HS-27A (cell line): ENCODE results near the gene PRPS1.
A peak's percentile ranks its signal among the peaks of the same experiment; 100 is the strongest.
"Not testable (repeated sequence)": the region's sequence is repeated elsewhere in the genome, so short reads cannot be mapped to it uniquely, and the experiment has no call there.

Source experiments
- DNase-seq: peaks from one replicate; pipeline ENCODE4 v3.0.0-alpha.2; 2012; ENCODE audit warnings: low read depth, missing footprints

The PRPS1 gene

DNA sequence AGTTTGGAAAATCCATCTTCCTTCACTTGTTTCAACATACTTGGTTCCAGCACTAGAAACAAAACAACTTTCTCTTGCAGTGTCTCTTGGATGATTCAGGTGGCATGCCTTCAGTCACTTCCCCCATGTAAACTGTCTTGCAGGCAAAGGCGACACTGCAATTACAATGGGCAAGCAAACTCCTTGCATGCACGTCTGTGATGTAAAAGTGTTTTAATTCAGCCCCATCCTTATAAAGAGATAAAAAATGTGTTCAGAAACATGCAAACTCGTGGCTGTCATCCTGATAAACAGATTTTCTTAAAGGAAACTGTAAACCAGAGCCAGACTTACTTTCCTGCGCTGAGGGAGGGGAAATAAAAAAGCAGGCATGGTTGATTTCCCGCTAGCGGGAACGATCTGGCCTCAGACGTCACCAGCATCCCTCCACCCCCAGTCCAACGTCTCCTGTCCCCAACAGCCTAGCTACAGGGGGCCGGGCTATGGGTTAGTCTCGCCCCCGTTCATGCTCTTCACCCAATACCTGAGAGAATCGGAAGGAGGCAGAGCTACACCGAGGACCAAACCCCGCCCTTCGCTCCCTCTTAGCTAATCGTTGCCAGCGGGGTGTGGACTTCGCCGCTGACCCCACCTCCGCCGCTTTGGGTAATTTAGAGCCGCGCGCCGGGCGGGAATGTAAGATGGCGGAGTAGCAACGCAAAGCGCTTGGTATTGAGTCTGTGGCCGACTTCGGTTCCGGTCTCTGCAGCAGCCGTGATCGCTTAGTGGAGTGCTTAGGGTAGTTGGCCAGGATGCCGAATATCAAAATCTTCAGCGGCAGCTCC, at the start of gene PRPS1:
Gene PRPS1, plus strand, starts transcription at position 673 of the 824 bp plus-strand sequence. Its CDS starts 119 bp downstream, at position 792.
- peak; percentile 84 for DNase-seq

DNA sequence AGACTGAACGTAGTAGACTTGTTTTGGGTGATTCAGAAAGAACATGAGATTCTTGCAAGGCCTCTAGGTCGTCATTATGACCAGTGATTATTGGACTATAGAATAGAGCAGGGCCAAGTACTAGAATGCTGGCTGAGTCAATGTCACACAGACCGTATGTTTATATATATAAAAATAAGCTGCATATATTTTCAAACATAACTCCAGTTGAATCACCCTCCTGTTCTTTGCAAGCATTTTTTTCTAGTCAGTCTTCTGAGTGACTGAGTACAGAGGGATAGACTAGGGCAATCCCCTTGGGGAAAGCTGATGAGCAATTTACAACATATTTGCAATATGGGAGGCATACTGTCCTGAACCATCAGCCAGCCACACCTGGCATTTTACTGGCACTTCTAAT, 48.4 kb upstream of the PRPS1 start:
- no peak for DNase-seq

DNA sequence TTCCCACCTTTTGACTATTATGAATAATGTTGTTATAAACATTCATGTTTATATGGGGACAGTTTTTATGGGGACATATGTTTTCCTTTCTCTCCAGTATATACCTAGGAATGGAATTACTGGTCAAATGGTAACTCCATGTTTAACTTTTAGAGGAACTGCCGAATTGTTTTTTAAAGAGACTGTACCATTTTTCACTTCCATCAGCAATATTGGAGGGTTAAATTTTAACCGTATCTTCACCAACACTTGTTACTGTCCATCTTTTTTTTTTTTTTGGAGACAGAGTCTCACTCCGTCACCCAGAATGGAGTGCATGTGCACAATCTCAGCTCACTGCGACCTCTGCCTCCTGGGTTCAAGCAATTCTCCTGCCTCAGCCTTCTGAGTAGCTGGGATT, 46.4 kb upstream of the PRPS1 start:
- DNase-seq: no peak

DNA sequence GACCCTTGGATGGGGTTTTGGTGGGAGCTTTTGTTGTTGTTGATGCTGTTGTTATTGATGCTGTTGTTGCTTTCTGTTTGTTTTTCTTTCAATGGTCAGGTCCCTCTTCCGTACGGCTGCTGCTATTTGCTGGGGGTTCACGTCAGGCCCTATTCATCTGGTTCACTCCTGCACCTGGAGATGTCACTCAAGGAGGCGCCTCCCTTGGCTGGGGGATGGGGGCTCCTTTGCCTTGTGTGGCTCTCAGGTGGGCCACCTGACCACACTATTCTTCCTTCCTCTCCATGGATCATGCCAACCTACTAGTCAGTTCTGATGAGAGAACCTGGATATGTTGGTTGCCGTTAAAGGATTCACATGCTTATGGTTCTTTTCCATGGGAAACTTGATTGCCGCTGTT, 39.1 kb upstream of the PRPS1 start:
- DNase-seq: no peak

DNA sequence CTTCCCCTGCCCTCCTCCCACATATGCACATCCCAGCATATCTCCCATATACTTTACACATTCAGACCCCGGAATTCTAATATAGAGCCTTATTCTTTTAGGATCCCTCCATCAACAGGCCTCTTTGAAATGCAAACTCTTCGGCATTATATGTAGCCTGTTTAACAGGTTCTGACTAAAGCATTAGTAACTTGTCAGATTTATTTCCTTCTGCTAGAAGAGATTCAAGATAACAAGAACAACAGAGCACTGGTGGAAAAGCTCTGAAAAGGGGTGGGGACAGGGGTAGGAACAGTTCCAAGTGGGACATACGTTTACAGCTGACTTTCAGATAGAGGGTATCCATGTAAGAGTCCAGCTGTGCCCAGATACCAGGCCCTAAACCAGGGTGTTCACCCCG, 31.7 kb upstream of the PRPS1 start:
- DNase-seq: no peak

DNA sequence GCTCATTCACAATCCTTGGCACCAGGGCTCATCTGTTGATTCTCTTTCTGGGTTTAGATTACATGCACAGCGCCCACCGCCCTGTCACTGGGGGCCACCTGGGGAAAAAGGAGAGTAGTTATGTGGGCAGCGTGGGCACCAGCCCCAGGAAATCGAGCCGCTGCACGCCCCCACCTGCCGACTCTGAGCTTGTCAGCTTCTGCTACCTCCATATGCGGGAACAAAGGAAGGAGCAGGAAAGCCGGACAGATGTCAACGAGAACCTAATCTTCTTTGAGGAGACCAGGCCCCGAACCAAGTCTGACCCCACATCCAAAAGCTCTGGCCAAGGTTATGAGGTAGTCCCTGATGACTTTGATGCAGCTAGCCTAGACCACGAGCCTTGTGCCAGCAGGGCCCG, 31.0 kb upstream of the PRPS1 start:
- no peak for DNase-seq

DNA sequence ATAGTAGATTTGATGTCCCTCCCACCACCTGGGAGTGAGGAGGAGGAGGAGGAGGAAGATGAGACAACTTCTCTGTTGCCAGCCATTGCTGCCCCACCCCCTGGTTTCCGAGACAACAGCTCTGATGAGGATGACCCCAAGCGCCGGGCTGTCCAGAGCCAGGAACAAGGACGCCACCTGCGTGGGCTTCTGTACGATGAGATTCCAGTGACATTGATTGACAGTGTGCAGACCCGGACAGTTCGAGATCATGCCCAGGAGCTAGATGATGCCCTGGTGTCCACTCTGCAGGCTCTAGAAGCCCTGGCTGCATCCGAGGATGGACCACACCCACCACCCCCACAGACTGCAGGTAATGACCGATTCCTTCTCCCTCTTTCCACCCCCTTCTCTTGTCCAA, 30.5 kb upstream of the PRPS1 start:
- no peak for DNase-seq

DNA sequence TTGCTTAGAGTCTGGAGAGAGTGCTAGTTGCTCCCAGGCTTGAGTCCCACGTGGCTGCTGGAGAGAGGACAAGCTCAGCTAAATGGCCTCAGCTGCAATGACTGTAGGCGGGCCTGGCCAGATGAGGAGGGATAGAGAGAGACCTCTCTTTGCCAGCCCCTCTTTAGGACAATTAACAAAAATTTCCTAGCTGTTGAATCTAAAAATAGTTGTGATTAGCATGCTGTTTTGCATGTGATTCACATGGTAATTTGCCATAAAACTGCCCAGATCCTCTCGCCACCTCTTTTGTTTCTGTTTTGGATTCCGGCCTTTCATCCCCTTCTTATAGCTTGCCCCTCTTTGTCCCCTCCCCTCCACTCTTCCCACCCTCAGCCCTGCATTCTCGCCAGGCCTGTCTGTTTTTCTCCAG, 28.9 kb upstream of the PRPS1 start:
- no peak for DNase-seq

DNA sequence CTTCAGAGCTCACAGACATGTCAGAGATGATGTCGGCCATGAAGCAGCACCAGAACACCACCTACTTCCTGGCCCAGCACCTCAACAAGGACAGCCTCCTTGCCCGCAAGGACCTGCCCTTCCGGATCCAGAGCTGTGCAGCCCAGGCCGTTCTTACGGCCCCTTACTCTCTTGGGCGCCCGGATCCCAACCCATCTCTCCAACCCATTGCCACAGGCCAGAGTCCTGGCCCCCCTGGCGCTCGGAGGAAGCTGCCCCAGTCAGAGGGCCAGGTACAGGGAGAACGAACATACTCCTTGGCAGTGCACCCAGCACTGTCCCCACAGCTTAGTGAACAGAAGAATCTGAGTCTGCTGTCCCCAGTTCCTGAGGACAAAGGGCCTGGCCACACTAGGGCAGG, 27.9 kb upstream of the PRPS1 start:
- no peak for DNase-seq

DNA sequence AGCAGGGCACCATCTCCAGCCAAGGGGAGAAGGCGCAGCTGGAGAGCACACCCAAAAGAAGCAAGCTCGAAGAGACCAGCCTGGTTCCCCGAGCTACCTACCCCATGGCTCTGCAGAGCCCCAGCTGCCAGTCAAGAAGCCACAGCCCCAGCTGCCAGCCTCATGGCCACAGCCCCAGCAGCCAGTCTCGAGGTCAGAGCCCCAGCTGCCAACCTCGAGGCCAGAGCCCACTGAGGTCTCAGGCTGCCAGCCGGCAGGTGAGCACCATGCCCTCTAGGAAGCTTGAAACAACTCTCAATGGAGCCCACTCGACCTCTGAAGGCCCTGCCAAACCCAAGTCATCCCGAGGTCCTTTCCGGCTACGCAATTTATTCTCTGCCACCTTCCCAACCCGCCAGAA, 27.0 kb upstream of the PRPS1 start:
- no peak for DNase-seq

DNA sequence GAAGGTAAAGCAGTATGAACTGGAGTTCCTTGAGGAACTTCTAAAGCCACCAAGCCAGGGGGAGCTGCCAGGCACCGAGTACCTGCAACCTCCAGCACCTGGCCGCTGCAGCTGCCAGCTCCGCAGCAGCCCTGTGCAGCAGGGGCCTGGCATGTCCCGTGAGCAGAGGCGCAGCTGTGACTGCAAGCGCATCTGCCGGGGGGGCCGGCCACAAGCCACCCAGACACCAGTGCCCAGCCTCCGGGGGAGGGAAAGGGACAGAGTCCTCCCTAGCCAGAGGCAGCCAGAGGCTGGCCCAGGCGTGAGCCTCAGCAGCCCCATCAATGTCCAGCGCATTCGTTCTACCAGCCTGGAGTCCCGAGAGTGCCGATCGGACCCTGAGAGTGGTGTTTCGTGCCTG, 26.6 kb upstream of the PRPS1 start:
- DNase-seq: no peak

DNA sequence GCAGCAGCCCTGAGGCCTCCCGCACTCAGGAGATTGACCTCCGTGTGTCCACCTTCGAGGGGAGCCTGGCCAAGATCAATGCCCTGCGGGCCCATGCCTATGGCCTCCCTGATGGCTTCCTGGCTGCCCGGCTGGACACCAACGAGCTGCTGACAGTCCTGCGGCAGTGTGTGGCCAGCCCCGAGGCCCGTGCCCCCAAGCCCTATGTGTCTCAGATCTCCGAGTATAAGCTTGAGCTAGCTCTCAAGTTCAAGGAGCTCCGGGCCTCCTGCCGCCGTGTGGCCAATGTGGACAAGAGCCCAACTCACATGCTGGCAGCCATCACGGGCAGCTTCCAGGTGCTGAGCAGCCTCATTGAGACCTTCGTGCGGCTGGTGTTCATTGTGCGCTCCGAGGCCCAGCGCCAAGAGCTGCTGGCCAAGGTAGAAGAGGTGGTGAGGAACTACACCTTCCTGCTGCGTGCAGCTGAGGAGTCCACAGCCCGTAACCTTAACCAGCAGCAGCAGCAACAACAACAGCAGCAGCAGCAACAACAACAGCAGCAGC, 25.5 kb upstream of the PRPS1 start:
- no peak for DNase-seq

DNA sequence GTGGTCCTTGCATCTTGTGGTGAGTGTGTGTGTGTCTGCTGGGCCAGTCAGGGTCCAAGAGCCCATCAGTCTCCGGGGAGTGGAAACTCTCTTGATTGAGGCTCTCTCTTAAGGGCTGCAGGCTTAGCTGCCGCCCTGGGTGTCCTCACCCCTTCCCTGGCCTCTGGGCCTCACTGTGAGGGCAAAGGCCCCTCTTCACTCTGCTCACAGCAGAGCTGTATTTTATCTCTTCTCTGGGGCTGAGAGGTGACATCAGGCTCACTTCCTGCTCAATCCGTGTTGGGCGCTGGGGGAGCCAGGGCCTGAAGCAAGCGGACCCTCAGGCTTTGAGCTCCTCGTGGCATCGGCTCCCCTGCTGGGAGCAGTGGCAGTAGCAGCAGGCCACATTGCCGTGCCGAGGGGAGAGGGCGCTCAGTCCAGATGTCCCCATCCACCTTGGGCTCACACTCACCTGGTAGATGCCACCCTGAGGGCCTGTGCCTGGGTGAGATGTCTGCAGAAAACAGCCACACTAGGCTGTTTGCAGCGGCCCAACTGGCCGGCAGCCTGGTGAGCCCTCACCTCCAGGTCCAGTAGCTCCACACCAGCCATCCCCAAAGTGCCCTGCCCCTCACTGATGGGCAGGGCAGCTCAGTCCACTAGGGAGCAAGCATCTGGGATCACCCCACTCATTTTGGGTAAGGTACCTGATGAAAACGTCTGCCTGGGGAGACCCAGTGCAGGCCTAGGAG, 24.7 kb upstream of the PRPS1 start:
- DNase-seq: no peak

DNA sequence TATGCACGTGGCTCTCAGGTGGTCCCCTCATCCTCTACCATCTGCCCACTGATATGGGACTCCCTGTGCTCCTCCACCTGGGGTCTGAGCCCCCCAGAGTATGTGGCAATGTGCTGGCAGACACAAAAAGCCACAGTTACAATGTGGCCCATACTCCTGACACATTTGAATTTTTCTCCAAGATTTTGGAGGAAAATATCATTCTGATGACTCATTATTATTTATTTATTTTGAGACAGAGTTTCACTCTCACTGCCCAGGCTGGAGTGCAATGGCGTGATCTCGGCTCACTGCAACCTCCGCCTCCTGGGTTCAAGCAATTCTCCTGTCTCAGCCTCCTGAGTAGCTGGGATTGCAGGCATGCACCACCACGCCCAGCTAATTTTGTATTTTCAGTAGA, 19.2 kb upstream of the PRPS1 start:
- DNase-seq: not testable (repeated sequence)

DNA sequence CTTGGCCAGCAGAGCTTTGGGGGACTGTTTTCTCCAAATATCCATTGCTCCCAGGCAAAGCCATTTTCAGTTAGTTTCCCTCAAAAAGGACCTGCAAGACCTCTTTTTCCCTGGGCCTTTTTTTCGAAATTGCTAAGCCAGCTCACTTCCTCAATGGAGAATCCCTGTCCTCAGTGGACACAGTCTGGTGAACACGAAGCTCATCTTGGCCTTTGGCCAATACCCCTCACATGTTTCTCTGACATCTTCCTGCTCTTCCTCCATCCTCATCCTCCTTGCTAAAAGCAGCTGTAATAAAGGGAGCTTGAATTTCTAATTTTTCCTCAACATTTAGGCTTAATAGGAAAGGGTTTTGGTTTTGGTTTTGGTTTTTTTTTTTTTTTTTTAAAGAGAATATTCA, 17.6 kb upstream of the PRPS1 start:
- DNase-seq: no peak

DNA sequence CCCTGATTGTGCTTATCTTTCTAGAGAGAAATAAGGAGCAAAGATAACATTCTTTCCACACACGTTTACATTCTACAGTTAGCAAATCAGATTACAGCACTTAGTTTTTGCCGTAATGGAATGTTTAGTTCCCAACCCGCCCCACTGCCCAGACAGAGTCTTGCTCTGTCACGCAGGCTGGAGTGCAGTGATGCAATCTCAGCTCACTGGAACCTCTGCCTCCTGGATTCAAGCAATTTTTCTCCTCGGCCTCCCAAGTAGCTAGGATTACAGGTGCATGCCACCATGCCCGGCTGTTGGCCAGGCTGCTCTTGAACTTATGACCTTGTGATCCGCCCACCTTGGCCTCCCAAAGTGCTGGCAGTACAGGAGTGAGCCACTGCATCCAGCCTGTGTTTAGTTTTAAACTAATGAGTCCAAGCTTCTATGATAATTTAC, 8.4 kb upstream of the PRPS1 start:
- no peak for DNase-seq

DNA sequence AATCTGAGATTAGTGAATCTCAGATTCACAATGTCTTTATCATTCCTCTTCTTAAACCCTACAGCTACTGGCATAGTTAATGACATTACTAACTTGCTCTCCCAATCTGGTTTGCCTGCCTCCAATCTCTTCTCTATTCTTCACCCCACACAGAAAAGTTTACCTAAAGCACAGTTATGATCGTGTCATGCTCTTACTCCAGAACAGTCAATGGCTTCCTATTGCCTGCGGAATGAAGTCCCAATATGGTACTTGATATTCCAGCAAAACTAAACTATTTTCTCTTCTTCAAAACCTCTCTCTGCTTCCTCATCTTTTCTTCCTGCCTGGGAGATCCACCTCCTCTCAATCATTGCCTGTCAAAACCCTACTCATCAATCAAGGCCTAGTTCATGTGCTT, 3.4 kb upstream of the PRPS1 start:
- no peak for DNase-seq

DNA sequence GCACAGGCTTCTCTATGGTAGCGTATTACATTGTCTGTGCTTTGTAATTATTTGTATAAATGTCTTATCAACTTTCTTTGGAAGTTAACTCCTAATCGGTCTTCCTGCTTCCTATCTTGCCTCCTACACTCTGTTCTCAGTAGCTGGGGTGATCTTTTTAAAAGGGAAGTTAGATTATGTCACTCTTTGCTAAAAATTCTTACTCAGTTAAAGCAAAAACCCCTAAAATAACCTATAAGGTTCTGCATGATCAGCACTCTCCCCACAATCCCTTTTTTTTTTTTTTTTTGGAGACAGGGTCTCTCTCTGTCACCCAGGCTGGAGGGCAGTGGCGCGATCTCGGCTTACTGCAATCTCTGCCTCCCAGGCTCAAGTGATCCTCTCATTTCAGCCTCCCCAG, 2.6 kb upstream of the PRPS1 start:
- DNase-seq: no peak

DNA sequence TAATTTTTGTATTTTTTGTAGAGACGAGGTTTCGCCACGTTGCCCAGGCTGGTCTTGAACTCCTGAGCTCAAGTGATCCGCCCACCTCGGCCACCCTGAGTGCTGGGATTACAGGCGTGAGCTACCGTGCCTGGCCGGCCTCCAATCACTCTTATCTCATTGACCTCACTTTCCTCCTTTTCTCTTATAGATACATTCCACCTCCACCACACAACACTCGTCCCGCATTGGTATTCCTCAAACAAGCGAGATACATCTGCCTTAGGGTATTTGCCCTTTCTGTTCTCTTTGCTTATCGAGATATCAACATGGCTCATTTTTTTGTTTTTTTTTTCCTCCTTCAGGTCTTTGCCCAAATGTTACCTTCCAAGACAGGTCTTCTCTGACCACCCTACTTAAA, 1.8 kb upstream of the PRPS1 start:
- no peak for DNase-seq

DNA sequence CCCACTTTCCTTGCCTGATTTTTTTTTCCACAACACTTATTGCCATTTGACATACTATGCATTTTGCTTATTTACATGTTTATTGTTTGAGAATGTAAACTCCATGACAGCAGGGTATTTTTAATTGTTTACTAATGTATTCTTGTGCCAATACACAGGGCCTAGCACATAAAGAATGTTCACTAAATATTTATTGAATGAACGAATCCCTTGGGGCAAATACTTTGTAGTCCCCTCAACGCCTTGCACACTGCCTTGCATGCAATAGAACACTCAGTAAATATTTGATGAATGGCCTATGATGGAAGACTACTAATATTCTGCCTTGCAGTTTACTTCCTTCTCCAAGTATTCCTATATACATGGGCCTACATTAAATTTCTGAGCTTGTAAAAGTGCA, 1.4 kb upstream of the PRPS1 start:
- DNase-seq: no peak

DNA sequence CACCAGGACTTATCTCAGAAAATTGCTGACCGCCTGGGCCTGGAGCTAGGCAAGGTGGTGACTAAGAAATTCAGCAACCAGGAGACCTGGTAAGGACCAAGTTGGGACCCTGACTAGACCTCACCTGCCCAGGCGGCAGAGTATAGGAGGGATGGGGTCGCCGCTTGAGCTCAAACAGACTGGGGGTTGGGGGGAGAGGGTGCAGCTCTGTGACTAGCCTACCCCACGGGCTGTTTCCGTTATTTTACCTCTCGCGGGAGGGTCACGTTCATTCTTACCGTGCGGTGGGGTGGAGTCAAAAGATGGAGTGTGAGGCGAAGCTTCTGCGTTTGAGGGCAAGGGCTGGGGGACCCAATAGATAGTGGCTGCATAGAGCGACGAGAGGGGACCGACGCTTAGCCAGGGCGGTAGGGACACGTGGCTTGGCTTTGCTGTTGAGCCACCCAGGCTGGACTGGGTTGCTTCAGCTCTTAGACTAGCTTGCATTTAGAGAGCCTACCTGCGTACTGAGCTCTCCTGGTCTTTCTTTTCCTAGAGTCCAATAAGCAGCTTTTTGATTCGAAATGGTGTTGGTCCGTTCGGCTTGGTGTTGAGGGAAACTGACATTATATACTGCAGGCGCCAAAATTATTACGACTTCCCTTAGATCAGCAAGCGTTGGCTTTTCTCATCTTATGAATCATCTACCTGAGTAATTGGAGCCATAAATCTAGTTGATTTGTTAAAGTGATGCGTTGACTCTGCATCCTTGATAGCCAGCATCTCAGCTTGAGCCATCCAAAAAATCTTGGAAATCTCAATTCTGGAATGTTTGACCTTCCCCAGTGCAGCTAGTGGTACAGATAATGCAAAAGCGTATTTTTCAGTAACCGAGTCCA, 591 bp downstream of the PRPS1 start:
- DNase-seq: no peak

DNA sequence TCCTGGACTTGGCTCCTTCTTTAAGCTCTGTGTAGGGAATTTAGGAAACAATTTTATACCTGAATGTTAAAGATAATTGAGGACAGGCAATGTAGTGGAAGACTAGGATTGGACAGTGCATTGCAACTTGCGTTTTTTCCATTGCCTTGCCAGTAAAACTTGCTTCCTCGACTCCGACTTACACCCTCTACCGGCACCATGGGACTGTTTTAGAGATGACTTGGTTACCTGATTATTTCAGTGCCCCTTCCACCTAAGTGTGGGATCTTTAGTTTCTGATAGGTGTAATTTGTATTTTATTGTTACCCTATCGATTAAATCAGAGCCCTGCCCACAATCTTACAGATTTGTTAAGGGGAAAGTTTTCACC, 1.2 kb downstream of the PRPS1 start:
- DNase-seq: no peak
